Astrocyte (in vitro differentiated cells and primary cell): ENCODE results near the gene KERA.

ENCODE experiments used
- EZH2 ChIP-seq: IDR thresholded peaks from 2 replicates; pipeline ENCODE4 v1.6.1; 2012; ENCODE audit warnings: mild to moderate bottlenecking, low read length, inconsistent platforms; ENCODE audit not compliant: insufficient read depth
- TF ChIP-seq, protein P1 (sequence below): IDR thresholded peaks from 2 replicates; pipeline ENCODE4 v1.5.1; 2011; ENCODE audit warnings: low read depth, mild to moderate bottlenecking, inconsistent platforms, low read length, moderate library complexity; ENCODE audit not compliant: insufficient read depth

DNA sequence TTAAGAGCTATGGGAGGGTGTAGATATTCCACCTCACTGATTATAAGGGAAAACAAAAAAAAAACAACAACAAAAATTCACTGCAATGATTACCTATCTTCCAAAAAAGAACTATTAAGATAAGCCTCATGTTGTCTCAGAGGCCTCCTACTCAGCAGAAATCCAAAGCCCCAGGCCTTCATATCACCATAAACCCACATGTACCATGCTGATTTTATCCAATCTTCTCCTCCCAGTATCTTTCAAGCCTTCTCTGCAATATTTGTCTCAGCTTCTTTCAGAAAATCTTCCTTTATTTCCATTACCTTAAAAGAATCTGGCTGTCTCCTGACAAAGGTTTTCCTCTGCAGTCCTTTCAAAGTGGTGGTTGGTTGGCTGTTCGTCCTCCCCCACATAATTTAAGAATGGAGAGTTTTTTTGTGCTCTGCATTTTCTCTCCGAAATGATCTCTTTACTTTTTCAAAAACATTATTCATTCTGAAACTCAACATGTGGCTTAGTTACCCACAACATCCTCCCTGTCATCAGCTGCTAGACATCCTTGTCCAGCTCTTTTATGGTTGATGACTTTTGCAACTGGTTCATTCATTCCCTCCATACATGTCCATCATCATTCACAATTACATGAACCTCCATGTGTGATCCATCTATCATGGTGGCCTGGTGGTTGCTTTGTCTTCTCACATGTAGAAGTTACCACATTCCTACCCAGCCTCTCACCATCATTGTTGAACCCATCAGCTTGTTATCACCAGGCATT is 50.1 kb downstream of the KERA start:
- TF ChIP-seq, protein P1, sequence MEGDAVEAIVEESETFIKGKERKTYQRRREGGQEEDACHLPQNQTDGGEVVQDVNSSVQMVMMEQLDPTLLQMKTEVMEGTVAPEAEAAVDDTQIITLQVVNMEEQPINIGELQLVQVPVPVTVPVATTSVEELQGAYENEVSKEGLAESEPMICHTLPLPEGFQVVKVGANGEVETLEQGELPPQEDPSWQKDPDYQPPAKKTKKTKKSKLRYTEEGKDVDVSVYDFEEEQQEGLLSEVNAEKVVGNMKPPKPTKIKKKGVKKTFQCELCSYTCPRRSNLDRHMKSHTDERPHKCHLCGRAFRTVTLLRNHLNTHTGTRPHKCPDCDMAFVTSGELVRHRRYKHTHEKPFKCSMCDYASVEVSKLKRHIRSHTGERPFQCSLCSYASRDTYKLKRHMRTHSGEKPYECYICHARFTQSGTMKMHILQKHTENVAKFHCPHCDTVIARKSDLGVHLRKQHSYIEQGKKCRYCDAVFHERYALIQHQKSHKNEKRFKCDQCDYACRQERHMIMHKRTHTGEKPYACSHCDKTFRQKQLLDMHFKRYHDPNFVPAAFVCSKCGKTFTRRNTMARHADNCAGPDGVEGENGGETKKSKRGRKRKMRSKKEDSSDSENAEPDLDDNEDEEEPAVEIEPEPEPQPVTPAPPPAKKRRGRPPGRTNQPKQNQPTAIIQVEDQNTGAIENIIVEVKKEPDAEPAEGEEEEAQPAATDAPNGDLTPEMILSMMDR: no peak
- TF ChIP-seq EZH2: no peak
